ENCODE data around the gene WDFY2.

Gene WDFY2

GRCh38 chr13:51804295-51805172, 220.3 kb downstream of the WDFY2 start:
- no peak for DNase-seq

GRCh38 chr13:51805313-51805712, 221.1 kb downstream of the WDFY2 start:
- no peak for DNase-seq

GRCh38 chr13:51805925-51806324, 221.7 kb downstream of the WDFY2 start:
- DNase-seq: no peak

- no peak for DNase-seq
Observed at GRCh38 chr13:51806566-51806965, 222.3 kb downstream of the WDFY2 start.

GRCh38 chr13:51807041-51807440, 222.8 kb downstream of the WDFY2 start:
- no peak for DNase-seq

- no peak for DNase-seq
Observed at GRCh38 chr13:51808811-51809210, 224.5 kb downstream of the WDFY2 start.

GRCh38 chr13:51811046-51811445, 226.8 kb downstream of the WDFY2 start:
- DNase-seq: no peak

GRCh38 chr13:51811920-51812451, 227.7 kb downstream of the WDFY2 start:
- no peak for DNase-seq

- DNase-seq: no peak
Observed at GRCh38 chr13:51814071-51814470, 229.8 kb downstream of the WDFY2 start.

GRCh38 chr13:51814825-51815650, 230.8 kb downstream of the WDFY2 start:
- DNase-seq: peak; percentile 30

GRCh38 chr13:51815848-51816247, 231.6 kb downstream of the WDFY2 start:
- DNase-seq: no peak

GRCh38 chr13:51816604-51817249, 232.5 kb downstream of the WDFY2 start:
- no peak for DNase-seq

Data from SHP77 treated with DMSO at 0.1 percent for 48 hours (cell line).